Measurements from ENCODE around the gene CELF6.

GRCh38 chr15:72341361-72341760 is 21.4 kb upstream of the CELF6 start:
- no peak for TF ChIP-seq CTCF (IDR thresholded peaks at IDR 0.05)
- TF ChIP-seq POLR2A (IDR thresholded peaks at IDR 0.05): no peak

All from esophagus squamous epithelium (tissue), 4 donors.